Neuronal stem cell (in vitro differentiated cells): ENCODE measurements around the gene PRRG2.

ENCODE experiments used
- DNase-seq: peaks from one replicate; pipeline ENCODE4 v3.0.0-alpha.2; 2013; ENCODE audit warnings: low spot score
- H2AFZ ChIP-seq: one replicate; pipeline ENCODE4 v1.6.1; 2013; ENCODE audit warnings: mild to moderate bottlenecking, low read length, inconsistent platforms
- H2AK5ac ChIP-seq: 2 replicates; pipeline ENCODE4 v1.6.1; 2013; ENCODE audit warnings: low read depth, mild to moderate bottlenecking, inconsistent platforms, low read length, moderate library complexity, mixed read lengths
- H2BK120ac ChIP-seq: 2 replicates; pipeline ENCODE4 v1.6.1; 2013; ENCODE audit warnings: low read depth, mild to moderate bottlenecking, inconsistent platforms, low read length, moderate library complexity, mixed read lengths
- H2BK12ac ChIP-seq: one replicate; pipeline ENCODE4 v1.6.1; 2013; ENCODE audit warnings: low read length, inconsistent platforms
- H2BK15ac ChIP-seq: 2 replicates; pipeline ENCODE4 v1.6.1; 2013; ENCODE audit warnings: mild to moderate bottlenecking, low read length, inconsistent platforms, mixed read lengths
- H2BK5ac ChIP-seq: one replicate; pipeline ENCODE4 v1.6.1; 2013; ENCODE audit warnings: inconsistent platforms, mild to moderate bottlenecking, low read length, moderate library complexity
- H3K14ac ChIP-seq: one replicate; pipeline ENCODE4 v1.6.1; 2013; ENCODE audit warnings: low read length, inconsistent platforms
- H3K18ac ChIP-seq: 2 replicates; pipeline ENCODE4 v1.6.1; 2013; ENCODE audit warnings: low read length, inconsistent platforms
- H3K23ac ChIP-seq: 2 replicates; pipeline ENCODE4 v1.6.1; 2013; ENCODE audit warnings: low read depth, mild to moderate bottlenecking, mixed read lengths, low read length, inconsistent platforms; ENCODE audit not compliant: poor library complexity
- H3K27ac ChIP-seq: replicated peaks from 3 replicates; pipeline ENCODE4 v1.5.1; 2013; ENCODE audit warnings: low read length, inconsistent platforms
- H3K27me3 ChIP-seq, 3 experiments: 2 replicates each; pipeline ENCODE4 v1.6.1; 2013; ENCODE audit warnings: low read length in 3 of 3, mild to moderate bottlenecking in 2 of 3, inconsistent platforms in 1 of 3, low read depth in 1 of 3, mixed read lengths in 1 of 3, moderate library complexity in 1 of 3; ENCODE audit not compliant: control insufficient read depth in 3 of 3, insufficient read depth in 3 of 3
- H3K36me3 ChIP-seq, 2 donors: replicated peaks in 1 of 2; 2 replicates each; pipeline ENCODE4 v1.6.1; 2013; ENCODE audit warnings: low read length in 2 of 2; ENCODE audit not compliant: control insufficient read depth in 2 of 2, insufficient read depth in 2 of 2
- H3K4ac ChIP-seq: 2 replicates; pipeline ENCODE4 v1.6.1; 2013; ENCODE audit warnings: inconsistent platforms, mild to moderate bottlenecking, low read length, moderate library complexity
- H3K4me1 ChIP-seq, 2 donors: 1 replicate in 1 of 2; 2 replicates in 1 of 2; pipeline ENCODE4 v1.6.1; 2013; ENCODE audit warnings: low read length in 2 of 2, low read depth in 1 of 2; ENCODE audit not compliant: control insufficient read depth in 2 of 2, insufficient read depth in 1 of 2
- H3K4me2 ChIP-seq: one replicate; pipeline ENCODE4 v1.6.1; 2013; ENCODE audit warnings: mild to moderate bottlenecking, low read length, inconsistent platforms; ENCODE audit not compliant: insufficient read depth, poor library complexity, severe bottlenecking
- H3K4me3 ChIP-seq, 2 donors: 2 replicates each; pipeline ENCODE4 v1.5.1; 2013; ENCODE audit warnings: low read length in 2 of 2, mild to moderate bottlenecking in 2 of 2, inconsistent platforms in 1 of 2, moderate library complexity in 1 of 2
- H3K79me1 ChIP-seq: one replicate; pipeline ENCODE4 v1.6.1; 2013; ENCODE audit warnings: low read depth, mild to moderate bottlenecking, inconsistent platforms, low read length, moderate library complexity
- H3K9ac ChIP-seq: one replicate; pipeline ENCODE4 v1.6.1; 2013; ENCODE audit warnings: mild to moderate bottlenecking, low read depth, low read length, inconsistent platforms; ENCODE audit not compliant: poor library complexity
- H3K9me3 ChIP-seq, 2 donors: replicated peaks in 1 of 2; 2 replicates each; pipeline versions ENCODE3 to v1.6.1; 2013; ENCODE audit warnings: low read length in 2 of 2, mild to moderate bottlenecking in 2 of 2, inconsistent platforms in 1 of 2, low read depth in 1 of 2, mixed read lengths in 1 of 2, moderate library complexity in 1 of 2; ENCODE audit not compliant: control insufficient read depth in 2 of 2, insufficient read depth in 1 of 2
- H4K8ac ChIP-seq: one replicate; pipeline ENCODE4 v1.6.1; 2013; ENCODE audit warnings: low read depth, mild to moderate bottlenecking, inconsistent platforms, low read length, moderate library complexity
- H4K91ac ChIP-seq: one replicate; pipeline ENCODE4 v1.6.1; 2013; ENCODE audit warnings: low read length, low read depth, mild to moderate bottlenecking, inconsistent platforms; ENCODE audit not compliant: poor library complexity
- WGBS, 2 donors: extraction: QIAGEN DNeasy Blood & Tissue Kit; methylation state at CpG; one replicate each; pipeline ENCODE4 v1.1.7; 2013; ENCODE audit warnings: missing lambda C conversion rate in 2 of 2, mixed read lengths in 1 of 2; ENCODE audit not compliant: insufficient read length in 2 of 2, insufficient replicate concordance in 1 of 2; ENCODE audit errors: extremely low coverage in 2 of 2; 5-methylcytosine and 5-hydroxymethylcytosine counted together

Gene PRRG2

GRCh38 chr19:49590971-49591730 lies 10.0 kb downstream of the PRRG2 start, which contains the start of gene PRR12:
PRR12 (plus strand) TSS chr19:49591182; CDS start chr19:49591655, 473 bp downstream.
- DNase-seq, result peak; percentile 73
- Histone ChIP-seq H3K27ac (peak within 1 kb of the TSS; percentile 95), H2AFZ (peak within 1 kb of the TSS; percentile 80), H3K4me2 (peak within 1 kb of the TSS; percentile 100), H3K79me1 (peaks cover 27% of the 10 kb centered on the region), H3K4me3 (peak within 1 kb of the TSS; percentile 98), H4K8ac (peak within 1 kb of the TSS; percentile 43), H3K14ac (peak within 1 kb of the TSS; percentile 100), H3K27me3 (no peaks in the 10 kb centered on the region), H3K18ac (peak within 1 kb of the TSS; percentile 100), H3K4ac (peak within 1 kb of the TSS; percentile 76), H3K4me1 (peaks cover 8 to 12% of the 10 kb centered on the region in 2 donors), H3K9me3 (no peaks in the 10 kb centered on the region), H3K36me3 (peaks cover 18 to 23% of the 10 kb centered on the region in 2 donors), H2AK5ac (peak within 1 kb of the TSS; percentile 100), H3K23ac (peak within 1 kb of the TSS; percentile 99), H3K9ac (peak within 1 kb of the TSS; percentile 100), H4K91ac (peak within 1 kb of the TSS; percentile 79), H2BK15ac (peak within 1 kb of the TSS; percentile 100), H2BK12ac (peak within 1 kb of the TSS; percentile 97), H2BK5ac (peak within 1 kb of the TSS; percentile 99), H2BK120ac (peak within 1 kb of the TSS; percentile 94)
- no CpG with 5 or more reads among the region's 66 CpGs for WGBS, 2 donors

GRCh38 chr19:49591731-49592485 lies 10.8 kb downstream of the PRRG2 start:
- Histone ChIP-seq H2BK15ac (peak overlapping the region; percentile 94), H3K9me3 (no peaks in the 10 kb centered on the region), H3K36me3 (peaks cover 23 to 30% of the 10 kb centered on the region in 2 donors), H3K4me2 (peak overlapping the region; percentile 96), H2BK12ac (peak overlapping the region; percentile 58), H2BK120ac (peak overlapping the region; percentile 81), H3K23ac (peak overlapping the region; percentile 99), H3K79me1 (peaks cover 34% of the 10 kb centered on the region), H3K4me3 (peak overlapping the region; percentile 98), H2AFZ (peak overlapping the region; percentile 76), H3K9ac (peak overlapping the region; percentile 97), H4K8ac (no peak overlapping the region), H3K27me3 (no peaks in the 10 kb centered on the region), H2BK5ac (peak overlapping the region; percentile 98), H3K27ac (peak overlapping the region; percentile 95), H2AK5ac (peak overlapping the region; percentile 92), H4K91ac (no peak overlapping the region), H3K4me1 (peaks cover 8 to 12% of the 10 kb centered on the region in 2 donors), H3K4ac (peak overlapping the region; percentile 76), H3K18ac (peak overlapping the region; percentile 97), H3K14ac (peak overlapping the region; percentile 63)
- no CpG with 5 or more reads among the region's 51 CpGs for WGBS, 2 donors
- DNase-seq, result no peak

GRCh38 chr19:49592486-49593232 lies 11.5 kb downstream of the PRRG2 start:
- H3K79me1 ChIP-seq, result peaks cover 38% of the 10 kb centered on the region
- no peaks in the 10 kb centered on the region for H3K9me3 ChIP-seq
- peaks cover 28 to 37% of the 10 kb centered on the region in 2 donors for H3K36me3 ChIP-seq
- peak overlapping the region; percentile 63 for H3K14ac ChIP-seq
- H2AK5ac ChIP-seq, result peak overlapping the region; percentile 92
- no peak overlapping the region for H2BK12ac ChIP-seq
- peak overlapping the region; percentile 98 for H3K4me3 ChIP-seq
- peak overlapping the region; percentile 97 for H3K18ac ChIP-seq
- H4K91ac ChIP-seq, result no peak overlapping the region
- H3K23ac ChIP-seq, result peak overlapping the region; percentile 99
- no peak overlapping the region for H4K8ac ChIP-seq
- H2BK5ac ChIP-seq, result peak overlapping the region; percentile 98
- H3K27ac ChIP-seq, result peak overlapping the region; percentile 95
- H3K9ac ChIP-seq, result peak overlapping the region; percentile 97
- H3K27me3 ChIP-seq, result no peaks in the 10 kb centered on the region
- no peak overlapping the region for H2BK120ac ChIP-seq
- H3K4me2 ChIP-seq, result peak overlapping the region; percentile 96
- H3K4ac ChIP-seq, result no peak overlapping the region
- peaks cover 8 to 12% of the 10 kb centered on the region in 2 donors for H3K4me1 ChIP-seq
- WGBS, 2 donors, result no CpG with 5 or more reads among the region's 28 CpGs
- H2AFZ ChIP-seq, result no peak overlapping the region
- H2BK15ac ChIP-seq, result peak overlapping the region; percentile 58
- DNase-seq, result no peak
